DMS53 treated with DMSO at 0.1 percent for 48 hours (cell line): ENCODE measurements around the gene YIPF2.
"Not testable (repeated sequence)": the region's sequence is repeated elsewhere in the genome, so short reads cannot be mapped to it uniquely, and the experiment has no call there.

Experiments used
- DNase-seq: peaks from one replicate; lab custom pipeline; 2025; ENCODE audit not compliant: unreplicated experiment; lab: John Stamatoyannopoulos, UW

Gene YIPF2

DNA sequence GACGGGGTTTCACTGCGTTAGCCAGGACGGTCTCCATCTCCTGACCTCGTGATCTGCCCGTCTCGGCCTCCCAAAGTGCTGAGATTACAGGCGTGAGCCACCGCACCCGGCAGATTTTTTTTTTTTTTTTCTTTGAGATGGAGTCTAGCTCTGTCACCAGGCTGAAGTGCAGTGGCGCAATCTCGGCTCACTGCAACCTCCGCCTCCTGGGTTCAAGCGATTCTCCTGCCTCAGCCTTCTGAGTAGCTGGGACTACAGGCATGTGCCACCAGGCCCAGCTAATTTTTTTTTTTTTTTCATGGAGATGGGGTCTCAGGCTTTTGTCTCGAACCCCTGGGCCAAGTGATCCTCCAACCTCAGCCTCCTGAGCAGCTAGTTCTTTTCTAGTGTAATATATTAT, 13.2 kb upstream of the YIPF2 start:
- DNase-seq = not testable (repeated sequence)

DNA sequence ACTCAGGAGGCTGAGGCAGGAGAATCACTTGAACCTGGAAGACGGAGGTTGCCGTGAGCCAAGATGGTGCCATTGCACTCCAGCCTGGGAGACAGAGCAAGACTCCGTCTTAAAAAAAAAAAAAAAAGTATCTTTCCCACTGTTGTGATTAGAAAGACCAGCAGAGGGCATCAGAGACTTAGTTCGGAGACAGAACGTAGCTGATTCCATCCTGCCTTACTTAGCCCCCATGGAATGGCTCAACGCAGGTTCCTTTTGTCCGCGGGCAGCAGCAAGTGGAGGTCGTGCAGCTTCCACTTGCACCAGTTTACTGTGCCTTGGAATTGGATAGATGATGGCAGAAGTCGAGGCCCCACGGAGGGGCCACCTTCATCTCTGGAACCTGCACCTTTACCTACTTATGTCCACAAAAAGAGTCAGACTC, 8.2 kb upstream of the YIPF2 start:
- DNase-seq = peak; percentile 50

DNA sequence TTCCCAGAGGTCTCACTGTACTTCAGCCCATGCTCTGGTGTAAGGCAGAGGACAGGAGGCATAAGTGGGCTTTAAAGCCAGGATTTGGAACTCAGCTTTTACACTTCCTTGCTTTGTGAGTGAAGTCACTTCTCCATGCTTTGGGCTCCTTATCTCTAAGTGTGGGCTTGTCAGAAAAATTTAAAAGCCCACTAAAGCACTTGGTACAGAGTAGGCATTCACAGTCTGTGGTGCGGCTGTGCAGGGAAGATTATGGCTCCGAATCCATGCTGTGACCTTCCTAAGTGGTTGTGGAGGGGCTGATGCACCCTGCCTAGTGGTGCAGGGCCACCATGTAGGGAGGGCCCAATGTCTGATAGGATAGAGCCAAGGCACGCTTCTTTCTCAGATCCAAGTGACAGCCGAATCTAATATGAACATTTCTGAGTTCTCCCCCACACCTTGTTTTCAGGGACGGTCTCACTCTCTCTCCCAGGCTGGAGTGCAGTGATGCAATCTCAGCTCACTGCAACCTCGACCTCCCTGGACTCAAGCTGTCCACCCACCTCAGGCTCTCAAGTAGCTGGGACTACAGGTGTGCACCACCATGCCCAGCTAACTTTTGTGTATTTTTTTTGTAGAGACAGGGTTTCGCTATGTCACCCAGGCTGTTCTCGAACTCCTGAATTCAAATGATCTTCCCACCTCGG, 7.1 kb upstream of the YIPF2 start:
- DNase-seq = no peak

DNA sequence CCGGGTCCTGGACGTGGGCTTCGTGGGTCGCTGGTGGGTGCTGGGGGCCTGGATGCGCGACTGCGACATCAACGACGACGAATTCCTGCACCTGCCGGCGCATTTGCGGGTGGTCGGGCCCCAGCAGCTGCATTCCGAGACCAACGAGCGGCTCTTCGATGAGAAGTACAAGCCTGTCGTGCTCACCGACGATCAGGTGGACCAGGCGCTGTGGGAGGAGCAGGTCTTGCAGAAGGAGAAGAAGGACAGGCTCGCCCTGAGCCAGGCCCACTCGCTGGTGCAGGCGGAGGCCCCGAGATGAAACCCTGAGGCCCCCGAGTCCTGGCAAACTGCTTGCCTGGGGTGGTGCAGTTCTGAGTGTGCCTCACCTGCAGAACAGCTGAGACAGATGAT, 959 bp upstream of the YIPF2 start:
- no peak for DNase-seq

DNA sequence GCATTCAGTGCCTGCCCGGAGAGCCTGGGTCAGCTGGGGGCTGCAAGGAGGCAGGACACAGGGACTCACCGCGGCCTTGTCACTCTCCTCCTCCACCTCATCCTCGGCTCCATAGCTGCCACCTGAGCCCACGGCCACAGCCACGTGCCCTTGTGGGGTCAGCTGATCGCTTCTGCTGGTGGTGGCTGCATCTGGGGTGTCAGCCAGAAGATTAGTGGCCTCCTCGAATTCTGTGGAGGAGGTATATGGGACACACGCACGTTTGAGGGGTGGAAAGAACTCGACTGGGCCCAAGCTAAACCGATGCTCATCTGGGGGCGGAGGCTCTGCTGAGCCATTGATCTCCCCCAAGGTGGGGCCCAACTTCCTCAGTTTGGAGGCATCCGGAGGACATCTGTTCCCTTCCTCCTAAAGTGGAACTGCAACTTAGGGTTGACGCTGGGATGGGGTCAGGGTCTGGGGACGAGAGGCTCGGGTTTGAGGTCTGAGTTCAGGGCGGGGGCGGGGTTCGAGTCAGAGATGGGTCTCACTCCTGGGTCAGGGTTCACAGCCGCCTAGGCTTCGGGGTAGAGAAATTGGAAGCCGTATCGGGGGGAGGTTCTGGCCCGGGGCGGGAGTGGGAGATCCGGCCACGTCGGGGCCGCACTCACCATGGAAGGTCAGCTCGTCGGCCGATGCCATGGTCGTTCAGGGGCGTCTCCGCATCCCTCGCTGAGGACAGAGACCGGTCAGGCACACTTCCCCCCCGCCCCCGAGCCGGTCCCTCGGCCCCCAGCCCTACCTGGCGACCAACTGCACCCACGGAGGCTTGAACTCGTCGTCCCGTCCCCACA, 493 bp downstream of the YIPF2 start:
- DNase-seq = no peak

DNA sequence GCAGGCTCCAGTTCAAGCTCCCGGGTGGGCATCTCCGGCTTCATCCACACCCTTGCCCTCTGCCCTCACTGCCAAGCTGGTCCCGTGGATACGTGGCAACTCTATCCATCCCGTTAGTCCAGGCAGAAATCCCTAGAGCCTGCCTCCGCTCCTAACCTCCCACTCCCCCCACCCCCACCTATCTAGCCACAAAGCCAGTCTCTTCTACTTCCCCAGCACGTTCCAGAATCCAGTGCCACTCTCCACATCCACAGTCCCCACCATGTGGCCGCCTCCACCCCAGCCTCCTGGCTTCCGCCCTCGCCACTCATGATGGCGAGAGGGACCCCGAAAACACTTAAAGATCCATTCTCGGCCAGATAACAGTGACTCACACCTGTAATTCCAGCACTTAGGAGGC, 3.8 kb downstream of the YIPF2 start:
- DNase-seq = no peak

DNA sequence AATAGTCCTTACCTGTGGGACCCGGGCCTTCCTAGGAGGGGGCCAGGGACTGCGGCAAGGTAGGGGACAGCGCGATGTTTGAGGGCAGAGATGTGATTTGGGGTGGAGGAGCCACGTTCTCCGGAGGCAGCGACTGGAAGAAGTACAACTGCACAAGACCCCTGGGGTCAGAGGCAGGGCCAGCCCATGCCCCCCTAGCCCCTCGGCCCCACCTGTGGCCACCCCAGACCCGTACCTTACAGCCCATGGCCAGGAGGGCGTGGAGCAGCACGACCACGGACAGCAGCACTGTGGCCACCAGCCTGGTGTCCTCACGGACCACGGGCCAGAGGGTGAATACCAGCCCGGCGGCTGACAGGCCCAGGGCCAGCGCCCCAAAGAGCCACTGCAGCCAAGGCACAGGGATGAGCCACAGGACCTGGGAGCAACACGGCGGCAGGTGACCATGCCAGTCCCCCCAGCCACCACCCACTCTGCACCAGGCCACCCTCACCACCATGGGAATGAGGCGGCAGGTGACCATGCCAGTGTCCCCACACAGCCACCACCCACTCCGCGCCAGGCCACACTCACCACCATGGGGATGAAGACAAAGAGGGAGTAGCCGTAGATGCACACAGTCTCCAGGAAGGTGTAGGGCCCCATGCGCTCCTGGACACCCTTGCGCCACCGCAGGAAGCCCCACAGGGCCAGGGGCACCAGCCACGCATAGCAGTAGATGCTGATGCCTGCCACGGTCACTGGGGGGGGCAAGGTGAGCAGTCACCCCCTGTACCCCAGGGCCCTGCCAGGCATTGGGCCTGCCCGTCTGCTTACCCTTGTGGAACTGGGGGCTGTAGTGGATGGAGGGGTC, 5.0 kb downstream of the YIPF2 start:
- DNase-seq = no peak

DNA sequence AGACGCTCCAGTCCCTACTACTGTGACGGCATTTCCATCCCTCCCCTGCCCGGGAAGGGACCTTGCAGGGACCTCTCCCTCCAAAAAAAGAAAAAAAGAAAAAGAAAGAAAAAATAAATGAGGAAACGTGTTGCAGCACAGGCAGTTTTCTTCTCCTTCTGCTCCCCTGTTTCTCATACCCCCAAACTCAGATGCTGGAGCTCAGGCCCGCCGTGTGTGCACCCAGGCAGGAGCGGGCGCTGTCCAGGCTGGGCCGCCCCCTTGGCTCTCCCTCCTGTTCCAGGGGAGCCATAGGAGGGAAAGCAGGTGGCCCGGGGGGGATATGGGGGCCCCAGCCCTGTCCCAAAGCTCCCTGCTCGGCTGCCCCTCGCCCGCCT, 5.8 kb downstream of the YIPF2 start:
- DNase-seq = no peak

DNA sequence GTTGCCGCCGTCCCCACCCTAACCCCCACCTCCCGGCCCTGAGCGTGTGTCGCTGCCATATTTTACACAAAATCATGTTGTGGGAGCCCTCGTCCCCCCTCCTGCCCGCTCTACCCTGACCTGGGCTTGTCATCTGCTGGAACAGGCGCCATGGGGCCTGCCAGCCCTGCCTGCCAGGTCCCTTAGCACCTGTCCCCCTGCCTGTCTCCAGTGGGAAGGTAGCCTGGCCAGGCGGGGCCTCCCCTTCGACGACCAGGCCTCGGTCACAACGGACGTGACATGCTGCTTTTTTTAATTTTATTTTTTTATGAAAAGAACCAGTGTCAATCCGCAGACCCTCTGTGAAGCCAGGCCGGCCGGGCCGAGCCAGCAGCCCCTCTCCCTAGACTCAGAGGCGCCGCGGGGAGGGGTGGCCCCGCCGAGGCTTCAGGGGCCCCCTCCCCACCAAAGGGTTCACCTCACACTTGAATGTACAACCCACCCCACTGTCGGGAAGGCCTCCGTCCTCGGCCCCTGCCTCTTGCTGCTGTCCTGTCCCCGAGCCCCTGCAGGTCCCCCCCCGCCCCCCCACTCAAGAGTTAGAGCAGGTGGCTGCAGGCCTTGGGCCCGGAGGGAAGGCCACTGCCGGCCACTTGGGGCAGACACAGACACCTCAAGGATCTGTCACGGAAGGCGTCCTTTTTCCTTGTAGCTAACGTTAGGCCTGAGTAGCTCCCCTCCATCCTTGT, 6.4 kb downstream of the YIPF2 start:
- no peak for DNase-seq

DNA sequence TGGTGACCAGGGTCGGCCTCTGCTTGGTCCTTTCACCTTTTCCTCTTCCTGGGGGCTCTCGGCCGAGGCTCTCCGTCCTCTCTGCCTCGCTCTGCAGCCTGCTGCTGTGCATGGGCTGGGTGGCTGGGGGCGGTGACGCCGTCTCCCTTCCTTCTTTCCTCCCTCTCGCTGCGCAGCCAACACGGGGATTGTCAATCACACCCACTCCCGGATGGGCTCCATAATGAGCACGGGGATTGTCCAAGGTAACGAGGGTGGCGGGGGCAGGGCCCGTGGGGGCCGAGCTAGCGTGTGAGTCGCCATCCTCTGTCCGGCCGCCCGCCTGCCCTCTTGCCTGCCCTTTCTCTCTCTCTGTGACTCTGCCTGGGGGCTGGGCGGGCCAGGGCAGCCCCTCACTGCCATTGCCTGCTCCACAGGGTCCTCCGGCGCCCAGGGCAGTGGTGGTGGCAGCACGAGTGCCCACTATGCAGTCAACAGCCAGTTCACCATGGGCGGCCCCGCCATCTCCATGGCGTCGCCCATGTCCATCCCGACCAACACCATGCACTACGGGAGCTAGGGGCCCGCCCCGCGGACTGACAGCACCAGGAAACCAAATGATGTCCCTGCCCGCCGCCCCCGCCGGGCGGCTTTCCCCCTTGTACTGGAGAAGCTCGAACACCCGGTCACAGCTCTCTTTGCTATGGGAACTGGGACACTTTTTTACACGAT, 7.1 kb downstream of the YIPF2 start:
- DNase-seq = no peak

DNA sequence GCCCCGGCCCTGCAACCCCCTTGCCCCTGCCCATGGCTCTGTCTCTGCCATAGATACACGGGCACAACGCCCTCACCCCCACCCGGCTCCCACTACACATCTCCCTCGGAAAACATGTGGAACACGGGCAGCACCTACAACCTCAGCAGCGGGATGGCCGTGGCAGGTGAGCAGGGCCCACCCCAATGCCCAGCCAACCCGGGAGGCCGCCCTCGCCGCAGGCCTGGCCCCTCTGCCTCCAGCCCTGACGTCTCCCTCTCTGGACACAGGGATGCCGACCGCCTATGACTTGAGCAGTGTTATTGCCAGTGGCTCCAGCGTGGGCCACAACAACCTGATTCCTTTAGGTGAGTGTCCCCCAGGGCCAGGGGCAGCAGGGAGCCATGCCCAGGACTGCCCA, 7.7 kb downstream of the YIPF2 start:
- DNase-seq = no peak

DNA sequence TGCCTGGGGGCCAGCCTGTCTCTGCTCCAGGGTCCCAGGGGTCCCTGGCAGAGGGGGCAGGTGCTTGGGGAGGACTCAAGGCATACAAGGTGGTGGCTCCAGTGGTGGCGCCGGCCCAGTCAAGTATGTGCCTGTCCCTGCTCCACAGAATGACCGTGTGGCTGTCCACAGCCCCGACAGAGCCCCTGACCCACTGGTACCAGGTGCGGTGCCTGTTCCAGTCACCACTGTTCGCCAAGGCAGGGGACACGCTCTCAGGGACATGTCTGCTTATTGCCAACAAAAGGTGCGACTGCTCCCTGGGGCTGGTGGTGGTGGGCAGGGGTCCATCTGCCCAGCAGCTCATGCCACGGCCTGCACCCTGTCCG, 8.2 kb downstream of the YIPF2 start:
- DNase-seq = no peak

DNA sequence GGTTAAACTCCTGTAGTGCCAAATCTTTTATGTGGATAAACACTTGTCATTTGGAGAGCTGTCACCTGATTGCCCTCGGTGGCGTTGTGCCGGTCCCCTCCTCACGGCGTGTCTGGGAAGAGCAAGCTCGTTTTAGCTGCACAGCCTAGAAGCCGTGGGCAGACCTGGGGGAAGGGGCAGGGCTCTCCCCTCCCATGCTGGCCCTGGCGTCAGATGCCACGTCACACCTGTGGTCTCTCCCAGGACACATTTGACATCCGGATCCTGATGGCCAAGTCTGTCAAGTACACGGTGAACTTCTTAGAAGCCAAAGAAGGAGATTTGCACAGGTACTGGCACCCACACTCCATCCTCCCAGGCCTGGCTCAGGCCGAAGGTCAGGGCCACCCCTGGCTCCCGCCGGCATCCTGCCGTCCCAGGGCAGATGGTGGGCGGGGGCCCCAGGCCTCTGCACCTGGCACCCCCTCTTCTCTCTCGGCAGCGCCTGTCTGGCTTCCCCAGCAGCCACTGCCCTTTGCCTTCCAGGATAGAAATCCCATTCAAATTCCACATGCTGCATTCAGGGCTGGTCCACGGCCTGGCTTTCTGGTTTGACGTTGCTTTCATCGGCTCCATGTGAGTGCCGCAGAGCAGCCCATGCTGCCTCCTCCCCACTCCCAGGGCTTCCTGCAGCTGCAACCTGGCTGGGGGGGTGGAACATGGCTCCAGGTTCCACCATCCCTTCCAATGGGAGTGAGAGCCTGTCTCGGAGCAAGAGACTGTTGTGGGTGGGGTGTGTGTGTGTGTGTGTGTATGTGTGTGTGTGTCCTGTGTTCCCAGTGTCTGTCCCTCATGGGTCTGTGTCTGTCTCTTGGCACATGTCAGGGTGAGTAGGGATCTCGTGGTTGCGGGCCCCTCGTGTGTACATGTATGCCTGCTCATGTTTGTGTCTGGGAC, 8.8 kb downstream of the YIPF2 start:
- no peak for DNase-seq

DNA sequence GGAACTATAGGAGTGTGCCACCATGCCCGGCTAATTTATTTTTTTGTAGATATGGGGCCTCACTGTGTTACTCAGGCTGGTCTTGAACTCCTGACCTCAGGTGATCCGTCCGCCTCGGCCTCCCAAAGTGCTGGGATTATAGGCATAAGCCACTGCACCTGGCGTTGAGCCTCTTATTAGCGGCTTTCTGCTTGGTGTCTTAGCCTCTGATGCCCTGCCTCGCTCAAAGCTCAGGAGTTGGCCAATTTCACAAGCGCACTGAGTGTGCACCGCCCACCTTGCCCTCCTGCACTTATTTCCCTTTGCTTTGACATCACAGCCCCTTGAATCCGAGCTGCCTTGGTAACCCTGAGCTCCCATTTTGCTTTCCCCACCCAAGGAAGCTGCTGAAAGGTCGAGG, 10.1 kb downstream of the YIPF2 start:
- DNase-seq = no peak

DNA sequence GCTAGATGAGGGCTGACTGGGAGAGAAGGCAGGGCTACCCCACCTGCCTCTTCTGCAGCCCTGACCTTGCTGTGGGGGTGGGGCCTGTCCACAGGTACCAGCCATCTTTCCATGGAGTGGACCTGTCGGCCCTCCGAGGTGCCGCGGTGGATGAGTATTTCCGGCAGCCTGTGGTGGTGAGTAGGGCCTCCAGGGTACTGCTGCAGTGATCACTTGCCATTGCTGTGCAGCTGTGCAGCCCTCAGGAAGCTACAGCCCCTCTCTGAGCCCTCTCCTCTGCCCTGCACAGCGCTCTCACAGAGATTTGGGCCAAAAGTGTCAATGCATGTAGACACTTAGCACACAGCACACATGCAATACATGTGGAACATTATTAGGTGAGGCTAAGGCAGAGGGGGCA, 11.8 kb downstream of the YIPF2 start:
- DNase-seq = no peak

DNA sequence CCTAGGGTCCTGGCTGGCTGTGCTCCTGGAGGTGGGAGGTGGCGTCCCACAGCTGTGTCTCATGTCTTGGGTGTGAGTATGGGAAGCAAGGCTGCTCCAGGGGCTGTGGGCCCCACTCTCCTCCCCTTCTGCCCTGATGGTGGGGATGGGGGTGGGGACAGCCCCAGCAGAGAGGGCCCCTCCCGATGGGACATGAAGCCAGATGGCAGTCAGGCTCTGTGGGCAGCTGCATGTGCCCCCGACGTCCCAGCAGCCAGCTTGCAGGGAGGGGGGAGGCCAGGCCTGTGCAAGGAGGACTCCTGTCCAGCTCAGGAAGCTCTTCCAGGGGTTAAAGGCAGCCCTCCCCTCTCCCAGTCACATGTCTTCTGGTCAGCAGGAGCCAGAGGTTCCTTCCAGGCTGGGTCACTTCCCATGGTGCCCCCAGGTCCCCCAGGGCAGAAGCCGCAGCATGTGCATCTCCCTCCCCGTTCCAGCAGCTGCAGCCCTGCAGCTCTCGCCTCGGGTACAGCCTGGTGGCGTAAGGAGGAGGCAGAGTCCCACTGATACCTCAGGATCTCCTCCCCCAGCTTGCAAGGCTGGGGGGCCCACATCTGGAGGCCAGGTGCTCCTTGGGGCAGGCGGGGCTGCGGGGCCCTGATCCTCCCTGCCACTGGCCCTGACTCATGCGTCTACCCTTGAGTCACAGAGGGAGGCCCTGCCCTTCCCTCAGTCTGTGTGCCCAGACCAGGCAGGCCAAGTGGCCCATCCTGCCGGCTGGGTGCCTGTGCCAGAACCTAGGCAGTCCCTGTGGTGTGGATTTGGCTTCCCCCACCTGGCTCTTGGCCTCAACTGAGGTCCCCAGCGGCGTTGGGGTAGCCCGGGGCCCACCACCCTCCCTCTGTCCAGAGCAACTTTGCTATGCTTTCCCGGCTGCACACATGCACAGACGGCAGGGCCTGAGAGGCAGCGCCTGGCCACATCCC, 13.0 kb downstream of the YIPF2 start:
- DNase-seq = no peak

DNA sequence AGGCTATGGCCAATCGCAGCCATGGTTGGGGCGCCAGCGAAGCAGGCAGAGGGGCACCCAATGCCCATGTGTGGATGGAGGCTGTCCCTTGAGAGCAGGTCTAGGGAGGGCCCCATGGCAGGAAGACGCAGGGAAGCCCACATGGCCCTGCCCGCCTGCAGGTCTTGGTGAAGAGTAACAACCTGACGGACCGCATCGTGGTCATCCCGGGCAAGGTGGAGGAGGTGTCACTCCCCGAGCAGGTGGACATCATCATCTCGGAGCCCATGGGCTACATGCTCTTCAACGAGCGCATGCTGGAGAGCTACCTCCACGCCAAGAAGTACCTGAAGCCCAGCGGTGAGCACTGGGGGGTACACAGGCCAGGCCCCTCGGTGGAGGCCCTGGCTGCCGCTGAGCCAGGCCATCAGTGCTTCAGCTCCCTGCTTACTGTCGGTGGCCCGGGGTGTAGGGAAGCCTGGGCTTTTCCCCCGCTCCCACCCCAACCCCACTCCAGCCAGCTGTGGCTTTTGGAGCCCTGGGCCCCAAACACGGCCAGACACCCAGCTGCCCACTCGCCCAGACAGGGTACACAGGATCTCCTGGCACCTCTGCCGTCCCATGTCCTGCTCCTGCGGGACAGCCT, 14.6 kb downstream of the YIPF2 start:
- DNase-seq = no peak

DNA sequence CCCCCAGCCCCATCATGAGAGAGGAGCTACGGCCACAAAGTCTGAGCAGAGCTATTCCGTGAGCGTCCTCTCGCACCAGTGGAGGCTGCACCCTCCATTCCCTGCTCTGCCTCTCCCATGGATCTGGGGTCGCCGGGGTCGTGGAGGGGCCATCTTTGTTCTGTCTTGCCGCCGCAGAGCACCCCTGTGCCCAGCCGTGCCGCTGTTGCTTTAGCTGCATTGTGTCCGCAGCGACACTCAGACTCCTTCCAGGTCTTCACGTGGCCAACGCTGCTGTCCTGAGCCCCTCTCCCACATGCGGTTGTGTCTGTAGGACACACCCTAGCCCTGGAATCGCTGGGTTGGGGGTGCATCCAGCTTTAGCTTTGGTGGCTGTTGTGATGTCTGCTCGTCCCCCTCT, 15.8 kb downstream of the YIPF2 start:
- no peak for DNase-seq
